Natural killer cell treated with Interleukin-12 subunit alpha and Interleukin-12 subunit beta and Interleukin-15 and Interleukin-18, amount 100 ng/mL, for 72 hours (primary cell): Measurements from ENCODE around the gene CFC1. TPM values are rescaled to one million over a fixed set of nuclear protein-coding genes. Genes with fewer than 3 reads are reported as not detected.
"Not testable (repeated sequence)": the region's sequence is repeated elsewhere in the genome, so short reads cannot be mapped to it uniquely, and the experiment has no call there.

Experiments
- ATAC-seq, 2 donors: fragments of 150-1000 bp; cut with Tn5 transposase in 1 of 2; sonication (Bioruptor Pico), chemical (Tn5 transposase) in 1 of 2; 2 replicates each; pipeline ENCODE4 v1.10.0; 2021
- DNase-seq: peaks from one replicate; pipeline ENCODE4 v3.0.0; 2022; ENCODE audit warnings: low spot score
- H3K27ac Mint-ChIP-seq, 2 donors: 1 replicate in 1 of 2; 2 replicates in 1 of 2; pipeline ENCODE4 v1.8.0; 2022; ENCODE audit warnings: mixed read lengths in 2 of 2, mild to moderate bottlenecking in 1 of 2, moderate library complexity in 1 of 2
- H3K27me3 Mint-ChIP-seq, 2 donors: 1 replicate in 1 of 2; 2 replicates in 1 of 2; pipeline ENCODE4 v1.8.0; 2022; ENCODE audit warnings: mixed read lengths in 2 of 2
- H3K36me3 Mint-ChIP-seq: one replicate; pipeline ENCODE4 v1.8.0; 2022; ENCODE audit warnings: mixed read lengths
- H3K4me1 Mint-ChIP-seq, 2 donors: 1 replicate in 1 of 2; 2 replicates in 1 of 2; pipeline ENCODE4 v1.8.0; 2022; ENCODE audit warnings: low read depth in 2 of 2, mixed read lengths in 2 of 2, mild to moderate bottlenecking in 1 of 2
- H3K4me3 Mint-ChIP-seq: one replicate; pipeline ENCODE4 v1.8.0; 2022; ENCODE audit warnings: mixed read lengths
- H3K9me3 Mint-ChIP-seq: 2 replicates; pipeline ENCODE4 v1.8.0; 2022; ENCODE audit warnings: mixed read lengths
- total RNA-seq, 2 donors: library from RNA; stranded (reverse); gene quantifications; one replicate each; pipeline ENCODE4 v1.2.3, GENCODE V29; 2022

Gene CFC1
- total RNA-seq, result not detected

DNA sequence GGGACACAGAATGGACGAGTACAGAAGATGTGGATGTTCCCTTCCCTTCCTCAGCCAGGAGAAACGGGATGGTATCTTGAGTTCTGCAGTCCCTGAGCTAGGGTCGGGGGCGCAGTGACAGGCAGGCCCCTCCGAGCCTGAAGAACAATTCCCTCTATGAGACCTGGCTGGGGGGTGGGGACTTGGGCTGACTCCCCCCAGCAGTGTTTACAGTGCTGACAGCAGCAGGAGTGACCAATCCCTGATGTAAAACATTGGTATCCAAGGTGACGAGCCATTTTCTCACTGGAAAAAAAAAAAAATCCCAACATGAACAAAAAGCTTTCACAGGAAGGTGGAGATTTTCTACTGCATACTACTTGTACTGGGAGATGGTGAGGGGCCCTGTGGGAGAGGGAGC is at the start of gene CFC1:
CFC1 (minus strand) TSS at position 183 of the 400 bp plus-strand sequence. CDS start 288 bp downstream, outside the sequence.
- not testable (repeated sequence) for H3K9me3 Mint-ChIP-seq, H3K4me3 Mint-ChIP-seq, H3K27me3 Mint-ChIP-seq, H3K4me1 Mint-ChIP-seq, H3K36me3 Mint-ChIP-seq, H3K27ac Mint-ChIP-seq, DNase-seq, ATAC-seq

DNA sequence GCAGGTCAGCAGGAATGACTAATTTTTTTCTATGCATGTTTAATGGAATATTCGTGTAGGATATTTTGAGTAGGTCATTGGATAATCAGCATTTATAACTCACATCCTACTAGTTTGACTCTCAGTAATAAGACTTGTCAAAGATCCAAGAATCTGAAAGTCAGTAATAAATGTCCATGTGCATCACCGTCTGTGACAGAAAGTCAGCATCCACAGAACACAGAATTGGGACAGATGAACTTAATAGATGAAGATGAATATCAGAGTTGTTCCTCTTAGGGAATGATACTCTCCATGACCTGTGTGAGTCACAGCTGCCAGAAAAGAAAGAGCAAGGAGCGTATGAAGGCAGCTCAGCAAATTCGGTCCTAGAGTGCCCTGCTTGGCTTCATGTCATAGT is 42.3 kb upstream of the CFC1 start:
- H3K9me3 Mint-ChIP-seq, DNase-seq, H3K27me3 Mint-ChIP-seq, H3K4me1 Mint-ChIP-seq, H3K36me3 Mint-ChIP-seq, ATAC-seq, H3K27ac Mint-ChIP-seq, H3K4me3 Mint-ChIP-seq: not testable (repeated sequence)

GRCh38 chr2:130638973-130639372 is 39.6 kb upstream of the CFC1 start:
- not testable (repeated sequence) for DNase-seq, H3K9me3 Mint-ChIP-seq, ATAC-seq, H3K4me1 Mint-ChIP-seq, H3K4me3 Mint-ChIP-seq, H3K27me3 Mint-ChIP-seq, H3K27ac Mint-ChIP-seq, H3K36me3 Mint-ChIP-seq

DNA sequence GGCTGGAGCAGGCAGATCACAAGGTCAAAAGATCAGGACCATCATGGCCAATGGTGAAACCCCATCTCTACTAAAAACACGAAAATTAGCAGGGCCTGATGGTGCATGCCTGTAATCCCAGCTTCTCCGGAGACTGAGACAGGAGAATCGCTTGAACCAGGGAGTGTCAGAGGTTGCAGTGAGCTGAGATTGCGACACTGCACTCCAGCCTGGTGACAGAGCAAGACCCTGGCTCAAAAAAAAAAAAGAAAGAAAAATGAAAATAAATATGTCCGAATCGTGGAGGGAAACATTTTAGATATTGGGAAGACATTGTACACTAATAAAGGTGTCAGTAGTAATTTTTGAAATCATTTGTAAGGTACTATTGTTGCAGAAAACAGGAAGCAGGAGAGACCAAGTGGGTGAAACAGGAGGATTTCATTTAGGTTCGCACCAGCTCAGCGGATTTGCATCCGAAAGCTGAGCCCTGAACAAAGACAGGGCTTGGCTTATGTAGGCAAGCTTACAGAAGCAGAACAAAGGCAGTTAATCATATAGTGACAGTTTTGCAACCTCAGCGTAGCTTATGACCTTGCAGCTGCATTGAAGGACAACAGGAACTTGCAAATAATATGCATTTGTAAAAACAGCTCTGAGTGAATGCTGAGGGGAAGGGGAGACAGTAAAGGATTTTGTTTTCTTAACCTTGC is 29.6 kb upstream of the CFC1 start:
- H3K4me1 Mint-ChIP-seq, H3K4me3 Mint-ChIP-seq, H3K27ac Mint-ChIP-seq, DNase-seq, H3K9me3 Mint-ChIP-seq, H3K27me3 Mint-ChIP-seq, H3K36me3 Mint-ChIP-seq, ATAC-seq: not testable (repeated sequence)

DNA sequence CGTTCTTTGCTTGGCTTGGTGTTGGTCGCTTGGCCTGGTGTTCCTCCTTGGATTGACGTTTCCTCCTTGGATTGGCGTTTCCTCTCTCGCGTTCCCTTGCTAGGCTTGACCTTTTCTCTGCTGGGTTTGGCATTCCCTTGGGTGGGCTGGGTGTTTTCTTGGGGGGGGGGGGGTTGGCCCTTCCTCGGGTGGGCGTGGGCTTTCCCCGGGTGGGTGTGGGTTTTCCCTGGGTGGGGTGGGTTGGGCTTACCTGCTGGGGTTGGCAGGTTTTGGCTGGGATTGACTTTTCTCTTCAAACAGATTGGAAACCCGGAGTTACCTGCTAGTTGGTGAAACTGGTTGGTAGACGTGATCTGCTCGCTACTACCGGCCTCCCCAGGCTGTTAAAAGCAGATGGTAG is 11.8 kb upstream of the CFC1 start, which contains the start of gene POTEJ:
POTEJ (plus strand) TSS at position 301 of the 400 bp plus-strand sequence; CDS start at position 394, 93 bp downstream.
- H3K4me3 Mint-ChIP-seq, H3K27me3 Mint-ChIP-seq, H3K27ac Mint-ChIP-seq, ATAC-seq, DNase-seq, H3K36me3 Mint-ChIP-seq, H3K9me3 Mint-ChIP-seq, H3K4me1 Mint-ChIP-seq: not testable (repeated sequence)

GRCh38 chr2:130610486-130610885 is 11.1 kb upstream of the CFC1 start:
- not testable (repeated sequence) for H3K4me3 Mint-ChIP-seq, H3K4me1 Mint-ChIP-seq, DNase-seq, H3K27me3 Mint-ChIP-seq, H3K9me3 Mint-ChIP-seq, H3K36me3 Mint-ChIP-seq, ATAC-seq, H3K27ac Mint-ChIP-seq

GRCh38 chr2:130609002-130609920 is 9.9 kb upstream of the CFC1 start:
- H3K27me3 Mint-ChIP-seq, H3K9me3 Mint-ChIP-seq, H3K27ac Mint-ChIP-seq, H3K4me1 Mint-ChIP-seq, DNase-seq, H3K4me3 Mint-ChIP-seq, H3K36me3 Mint-ChIP-seq: not testable (repeated sequence)
- peak in 1 of 2 donors; percentile 20 for ATAC-seq

DNA sequence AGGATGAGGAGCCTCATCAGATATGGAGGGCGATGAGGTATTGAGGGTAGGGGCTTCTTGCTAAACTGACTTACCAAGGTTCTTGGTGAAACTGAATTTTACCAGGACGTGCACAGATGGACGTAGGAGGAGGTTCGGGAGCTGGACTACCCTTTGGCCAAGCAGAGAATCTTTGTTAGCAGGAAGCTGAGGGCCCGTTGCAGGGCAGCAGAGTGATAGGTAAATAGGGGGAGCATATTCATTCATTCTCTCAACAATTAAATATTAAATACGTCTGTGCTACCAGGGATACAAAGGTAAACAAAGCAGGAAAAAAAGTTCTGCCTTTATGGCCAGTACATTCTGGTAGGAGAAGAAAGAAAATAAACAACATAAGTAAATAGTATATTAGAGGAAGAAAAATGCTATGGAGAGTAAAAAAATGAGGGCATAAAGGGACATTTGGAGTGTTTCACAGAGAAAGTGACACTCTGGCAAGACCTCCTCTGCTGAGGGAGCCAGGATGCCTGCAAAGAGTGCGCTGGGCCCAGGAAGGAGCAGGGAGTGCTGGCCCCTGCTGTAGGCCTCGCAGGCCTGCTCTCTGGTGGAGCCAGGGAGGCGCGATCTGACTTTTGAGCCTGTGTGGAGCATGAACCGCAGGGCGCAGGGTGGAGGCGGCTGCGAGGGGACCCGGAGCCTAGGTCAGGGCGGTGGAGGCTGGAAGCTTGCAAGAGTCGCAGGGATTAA is 9.1 kb upstream of the CFC1 start:
- H3K4me1 Mint-ChIP-seq, DNase-seq, H3K27me3 Mint-ChIP-seq, H3K36me3 Mint-ChIP-seq, H3K4me3 Mint-ChIP-seq, H3K27ac Mint-ChIP-seq, H3K9me3 Mint-ChIP-seq: not testable (repeated sequence)
- peak in 1 of 2 donors; percentile 36 for ATAC-seq

- not testable (repeated sequence) for H3K9me3 Mint-ChIP-seq, DNase-seq, ATAC-seq, H3K4me3 Mint-ChIP-seq, H3K27me3 Mint-ChIP-seq, H3K27ac Mint-ChIP-seq, H3K4me1 Mint-ChIP-seq, H3K36me3 Mint-ChIP-seq
Measured at GRCh38 chr2:130601648-130602302, 2.4 kb upstream of the CFC1 start.

DNA sequence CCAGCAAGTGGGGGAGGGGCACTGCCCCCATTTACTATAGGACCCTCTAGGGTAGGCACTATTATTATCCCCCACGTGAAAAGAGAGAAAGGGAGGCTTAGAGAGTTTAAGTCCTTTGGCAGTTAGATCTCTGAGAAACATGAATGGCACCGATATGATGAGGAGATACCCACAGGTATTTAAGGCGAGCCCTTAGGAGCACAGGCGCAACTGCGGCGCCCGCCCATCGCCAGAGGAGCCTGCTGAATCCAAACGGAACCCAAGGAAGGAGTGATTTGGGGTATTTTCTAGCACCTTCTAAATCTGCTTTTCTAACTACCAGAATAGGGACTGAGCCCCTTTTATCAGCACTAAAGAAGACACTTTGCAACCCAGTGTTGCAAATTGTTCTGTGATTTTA is 551 bp upstream of the CFC1 start:
- H3K36me3 Mint-ChIP-seq, H3K27me3 Mint-ChIP-seq, ATAC-seq, H3K27ac Mint-ChIP-seq, H3K4me1 Mint-ChIP-seq, H3K9me3 Mint-ChIP-seq, DNase-seq, H3K4me3 Mint-ChIP-seq: not testable (repeated sequence)

DNA sequence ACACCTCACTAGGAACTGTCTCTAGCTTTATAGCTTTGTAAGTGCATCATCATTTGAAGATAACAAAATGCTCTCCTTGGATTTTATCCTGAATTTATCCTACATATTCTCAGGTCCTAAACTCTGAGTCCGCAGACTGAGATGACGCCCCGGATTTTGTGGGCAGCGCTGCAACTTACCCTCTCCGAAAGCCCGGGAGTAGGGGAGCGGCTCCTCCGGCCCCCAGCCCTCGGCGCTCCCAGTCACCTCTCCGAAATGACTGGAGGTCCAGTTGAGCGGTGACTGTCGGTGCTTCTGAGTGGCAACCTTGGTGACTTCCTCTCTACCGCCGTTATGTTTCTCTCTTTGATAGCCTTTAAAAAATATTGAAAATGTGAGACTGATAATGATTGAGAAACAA is 912 bp downstream of the CFC1 start:
- not testable (repeated sequence) for H3K36me3 Mint-ChIP-seq, H3K27me3 Mint-ChIP-seq, H3K9me3 Mint-ChIP-seq, H3K4me3 Mint-ChIP-seq, ATAC-seq, DNase-seq, H3K4me1 Mint-ChIP-seq, H3K27ac Mint-ChIP-seq

DNA sequence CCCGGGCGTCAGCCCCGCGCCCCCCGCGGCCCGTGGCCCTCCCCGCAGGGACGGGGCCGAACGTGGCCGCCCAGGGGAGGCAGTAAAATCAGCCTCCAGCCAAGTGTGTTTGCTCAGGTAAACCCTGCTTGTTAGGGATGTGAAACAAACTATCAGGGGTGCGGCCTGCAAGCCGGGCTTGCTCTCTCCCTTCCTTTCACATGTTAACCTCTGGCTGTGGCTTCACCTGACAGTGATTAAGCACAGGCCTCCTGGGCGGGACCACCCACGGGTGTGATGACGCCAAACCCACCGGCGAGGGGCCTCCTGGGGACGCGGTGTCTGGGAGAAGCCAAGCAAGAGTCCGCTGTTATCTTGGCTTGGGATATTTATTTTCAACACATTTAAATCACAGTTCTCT is 1.4 kb downstream of the CFC1 start:
- not testable (repeated sequence) for H3K27me3 Mint-ChIP-seq, ATAC-seq, H3K9me3 Mint-ChIP-seq, DNase-seq, H3K36me3 Mint-ChIP-seq, H3K27ac Mint-ChIP-seq, H3K4me3 Mint-ChIP-seq, H3K4me1 Mint-ChIP-seq

- not testable (repeated sequence) for H3K27me3 Mint-ChIP-seq, H3K4me3 Mint-ChIP-seq, H3K27ac Mint-ChIP-seq, H3K4me1 Mint-ChIP-seq, ATAC-seq, H3K9me3 Mint-ChIP-seq, H3K36me3 Mint-ChIP-seq, DNase-seq
Measured at GRCh38 chr2:130596757-130597156, 2.6 kb downstream of the CFC1 start.
